Chondrocyte (in vitro differentiated cells): ENCODE results near the gene AIFM2. TPM values are rescaled to one million over a fixed set of nuclear protein-coding genes. Genes with fewer than 3 reads are reported as not detected.

Source experiments
- DNase-seq: peaks from one replicate; pipeline ENCODE4 v3.0.0; 2021; ENCODE audit warnings: mixed read lengths, low spot score
- H3K27ac Mint-ChIP-seq: one replicate; pipeline ENCODE4 v1.8.0; 2021; ENCODE audit warnings: mild to moderate bottlenecking, moderate library complexity, mixed read lengths; ENCODE audit not compliant: unreplicated experiment
- H3K27me3 Mint-ChIP-seq: 2 replicates; pipeline ENCODE4 v1.8.0; 2021; ENCODE audit warnings: low read depth, mixed read lengths
- H3K36me3 Mint-ChIP-seq: 2 replicates; pipeline ENCODE4 v1.8.0; 2021; ENCODE audit warnings: low read depth, mixed read lengths
- H3K4me1 Mint-ChIP-seq: 2 replicates; pipeline ENCODE4 v1.8.0; 2021; ENCODE audit warnings: low read depth, mild to moderate bottlenecking, mixed read lengths
- H3K4me3 Mint-ChIP-seq: one replicate; pipeline ENCODE4 v1.8.0; 2021; ENCODE audit warnings: mild to moderate bottlenecking, moderate library complexity, mixed read lengths; ENCODE audit not compliant: unreplicated experiment
- H3K9me3 Mint-ChIP-seq: 2 replicates; pipeline ENCODE4 v1.8.0; 2021; ENCODE audit warnings: low read depth, mixed read lengths
- CTCF ChIP-seq: fragments of 200-600 bp; sonication (generic); IDR thresholded peaks from 2 replicates; pipeline ENCODE4 v1.5.0; 2021; ENCODE audit warnings: antibody characterized with exemption, mild to moderate bottlenecking, moderate library complexity
- total RNA-seq: library from RNA; stranded (reverse); gene quantifications from 3 replicates; pipeline ENCODE4 v1.2.1, GENCODE V29; 2021

Gene AIFM2
- total RNA-seq, 1 donor from 2014 or later = 10.3 TPM

GRCh38 chr10:70070834-70071233 lies 61.8 kb downstream of the AIFM2 start:
- Mint-ChIP-seq H3K4me3 (no peak overlapping the region), H3K4me1 (peaks cover 11% of the 10 kb centered on the region), H3K36me3 (peaks cover 2% of the 10 kb centered on the region), H3K27ac (no peak overlapping the region), H3K9me3 (no peaks in the 10 kb centered on the region), H3K27me3 (no peaks in the 10 kb centered on the region)
- no peak for TF ChIP-seq CTCF
- no peak for DNase-seq

GRCh38 chr10:70069346-70069745 lies 63.3 kb downstream of the AIFM2 start:
- no peaks in the 10 kb centered on the region for H3K9me3 Mint-ChIP-seq
- no peaks in the 10 kb centered on the region for H3K27me3 Mint-ChIP-seq
- H3K36me3 Mint-ChIP-seq = peaks cover 9% of the 10 kb centered on the region
- H3K27ac Mint-ChIP-seq = no peak overlapping the region
- no peak for DNase-seq
- H3K4me1 Mint-ChIP-seq = peaks cover 7% of the 10 kb centered on the region
- TF ChIP-seq CTCF = no peak
- no peak overlapping the region for H3K4me3 Mint-ChIP-seq

- H3K4me3 Mint-ChIP-seq = no peak overlapping the region
- H3K4me1 Mint-ChIP-seq = peaks cover 3% of the 10 kb centered on the region
- H3K36me3 Mint-ChIP-seq = peaks cover 9% of the 10 kb centered on the region
- no peaks in the 10 kb centered on the region for H3K9me3 Mint-ChIP-seq
- no peak overlapping the region for H3K27ac Mint-ChIP-seq
- no peak for DNase-seq
- no peaks in the 10 kb centered on the region for H3K27me3 Mint-ChIP-seq
- no peak for TF ChIP-seq CTCF
These were observed 63.7 kb downstream of the AIFM2 start for GRCh38 chr10:70068925-70069324.

GRCh38 chr10:70067586-70067985 lies 65.0 kb downstream of the AIFM2 start:
- Mint-ChIP-seq H3K27ac (no peak overlapping the region), H3K9me3 (no peaks in the 10 kb centered on the region), H3K27me3 (no peaks in the 10 kb centered on the region), H3K36me3 (peaks cover 11% of the 10 kb centered on the region), H3K4me3 (no peak overlapping the region), H3K4me1 (no peaks in the 10 kb centered on the region)
- TF ChIP-seq CTCF = no peak
- no peak for DNase-seq

GRCh38 chr10:70066190-70066589 lies 66.4 kb downstream of the AIFM2 start:
- H3K36me3 Mint-ChIP-seq = peaks cover 11% of the 10 kb centered on the region
- DNase-seq = no peak
- H3K4me1 Mint-ChIP-seq = no peaks in the 10 kb centered on the region
- no peak overlapping the region for H3K4me3 Mint-ChIP-seq
- H3K27ac Mint-ChIP-seq = no peak overlapping the region
- H3K27me3 Mint-ChIP-seq = no peaks in the 10 kb centered on the region
- TF ChIP-seq CTCF = no peak
- H3K9me3 Mint-ChIP-seq = no peaks in the 10 kb centered on the region
